ENCODE results near the gene METTL6. TPM values are rescaled to one million over a fixed set of nuclear protein-coding genes. Genes with fewer than 3 reads are reported as not detected.

METTL6 gene
- 14.2 and 19.7 TPM in 2 replicates for total RNA-seq

GRCh38 chr3:15427182-15427880, at the start of gene METTL6, which contains the start of gene EAF1:
METTL6 (minus strand) TSS chr3:15427544; CDS start chr3:15426511, 1,033 bp downstream.
EAF1 (plus strand) TSS chr3:15427598; CDS start chr3:15427780, 182 bp downstream.

Other genes starting within 250 kb of the METTL6 start
- gene CAPN7, start 221.3 kb downstream of the METTL6 start, total RNA-seq = 18.1 and 21.2 TPM in 2 replicates
- gene SH3BP5, start 95.0 kb downstream of the METTL6 start, total RNA-seq = 6.8 and 9.2 TPM in 2 replicates
- 12.4 and 21.6 TPM in 2 replicates for gene EAF1, start 54 bp upstream of the METTL6 start, total RNA-seq
- gene COLQ, start 94.2 kb upstream of the METTL6 start, total RNA-seq = 0.21 TPM in 1 of 2 replicates, not detected in the other
- gene HACL1, start 174.0 kb upstream of the METTL6 start, total RNA-seq = 12.2 and 14.3 TPM in 2 replicates
- gene BTD, start 174.2 kb upstream of the METTL6 start, total RNA-seq = 9.2 and 12.5 TPM in 2 replicates

Data from airway epithelial cell (primary cell).